Loucy (cell line): ENCODE measurements around the gene RPS6KA2.

Experiments
- CTCF ChIP-seq: fragments of 200-600 bp; sonication (generic); conservative IDR thresholded peaks from 2 replicates; pipeline ENCODE4 v1.5.1; 2014; ENCODE audit warnings: mild to moderate bottlenecking, antibody characterized with exemption, low read length
- EZH2phosphoT487 ChIP-seq: fragments of 200-600 bp; IDR thresholded peaks from 2 replicates; pipeline ENCODE4 v1.6.1; 2018; ENCODE audit warnings: antibody characterized with exemption, mild to moderate bottlenecking, moderate library complexity, borderline replicate concordance

GRCh38 chr6:166478782-166479592 is 148.1 kb downstream of the RPS6KA2 start:
- TF ChIP-seq CTCF = no peak
- no peak for TF ChIP-seq EZH2phosphoT487
